ENCODE data around the gene TMEM176A. TPM values are rescaled to one million over a fixed set of nuclear protein-coding genes. Genes with fewer than 3 reads are reported as not detected.
A peak's percentile ranks its signal among the peaks of the same experiment; 100 is the strongest.
"Not testable (repeated sequence)": the region's sequence is repeated elsewhere in the genome, so short reads cannot be mapped to it uniquely, and the experiment has no call there.

Gene TMEM176A
- total RNA-seq, 2 donors from 2014 or later = 0.45 TPM; not detected in 1

DNA sequence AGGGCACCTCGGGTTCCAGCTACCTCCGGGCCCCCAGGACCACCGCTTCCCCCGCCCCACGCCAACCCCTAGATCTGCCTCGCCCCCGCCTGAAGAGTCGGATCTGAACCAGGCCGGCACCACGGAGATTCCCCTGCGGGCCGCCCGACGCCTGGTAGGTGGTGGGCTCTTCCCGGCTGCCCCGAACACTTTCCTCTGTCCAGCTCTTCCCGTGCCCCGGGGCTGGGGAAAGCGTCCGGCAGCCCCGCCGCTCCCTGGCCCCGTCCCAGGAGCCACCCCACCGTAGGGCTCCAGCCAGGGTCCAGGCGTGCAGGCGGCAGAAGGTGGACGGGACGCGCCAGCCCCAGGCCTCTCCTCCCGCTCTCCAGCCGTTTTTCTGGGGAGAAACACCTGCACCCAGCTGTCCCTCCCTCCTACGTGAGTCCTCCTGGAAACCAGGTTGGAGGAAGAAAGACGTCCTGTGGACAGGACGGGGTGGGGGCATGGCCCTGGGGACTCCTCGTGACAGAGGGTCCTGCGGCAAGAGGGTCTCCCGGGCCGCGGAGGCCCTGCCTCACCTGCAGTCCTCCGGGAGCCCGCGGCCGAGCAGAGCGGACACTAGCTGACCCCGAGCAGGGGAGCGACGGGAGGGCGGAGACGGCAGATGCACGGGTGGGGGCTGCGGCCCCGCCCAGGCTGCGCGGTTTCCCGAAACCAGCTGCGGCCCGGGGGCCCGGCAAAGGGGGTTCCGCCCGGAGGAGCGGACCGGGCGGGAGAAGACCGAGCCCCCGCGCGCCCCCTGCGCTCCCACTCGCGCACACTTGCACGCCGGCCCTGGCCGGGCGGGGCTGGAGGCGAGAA, 608 bp upstream of the TMEM176A start, which contains the start of gene TMEM176B:
TSS of gene TMEM176B (minus strand) at position 624 of the 840 bp plus-strand sequence. CDS start 3,795 bp downstream, outside the sequence.
- ATAC-seq (replicated peaks) = peak; percentile 12
- Mint-ChIP-seq H3K4me1 (no peaks in the 10 kb centered on the region), H3K27me3 (peaks cover 35% of the 10 kb centered on the region), H3K36me3 (ENCODE audit: low read depth) (no peaks in the 10 kb centered on the region), H3K27ac (no peak within 1 kb of the TSS), H3K9me3 (peaks cover 6% of the 10 kb centered on the region), H3K4me3 (peak within 1 kb of the TSS; percentile 33)

GRCh38 chr7:150801242-150801945, 825 bp downstream of the TMEM176A start:
- Mint-ChIP-seq H3K9me3 (peaks cover 4% of the 10 kb centered on the region), H3K36me3 (ENCODE audit: low read depth) (no peaks in the 10 kb centered on the region), H3K27me3 (peaks cover 37% of the 10 kb centered on the region), H3K27ac (no peak overlapping the region), H3K4me1 (no peaks in the 10 kb centered on the region), H3K4me3 (peak overlapping the region; percentile 30)
- ATAC-seq (replicated peaks) = no peak

- Mint-ChIP-seq H3K27me3 (peaks cover 34% of the 10 kb centered on the region), H3K4me3 (peak overlapping the region; percentile 30), H3K9me3 (peaks cover 3% of the 10 kb centered on the region), H3K27ac (no peak overlapping the region), H3K36me3 (ENCODE audit: low read depth) (no peaks in the 10 kb centered on the region), H3K4me1 (no peaks in the 10 kb centered on the region)
- ATAC-seq (replicated peaks) = no peak
These were observed 1.6 kb downstream of the TMEM176A start for GRCh38 chr7:150801946-150802771.

- Mint-ChIP-seq H3K9me3 (peaks cover 3% of the 10 kb centered on the region), H3K4me1 (no peaks in the 10 kb centered on the region), H3K27ac (no peak overlapping the region), H3K27me3 (peaks cover 37% of the 10 kb centered on the region), H3K36me3 (ENCODE audit: low read depth) (no peaks in the 10 kb centered on the region), H3K4me3 (no peak overlapping the region)
- ATAC-seq (replicated peaks) = no peak
These were observed 2.7 kb downstream of the TMEM176A start for GRCh38 chr7:150803161-150803860.

- Mint-ChIP-seq H3K27me3 (peaks cover 36% of the 10 kb centered on the region), H3K27ac (no peak overlapping the region), H3K4me1 (no peaks in the 10 kb centered on the region), H3K36me3 (ENCODE audit: low read depth) (no peaks in the 10 kb centered on the region), H3K4me3 (no peak overlapping the region), H3K9me3 (peaks cover 3% of the 10 kb centered on the region)
- no peak for ATAC-seq (replicated peaks)
These were observed 4.2 kb downstream of the TMEM176A start for GRCh38 chr7:150804802-150805201.

GRCh38 chr7:150805864-150806263, 5.3 kb downstream of the TMEM176A start:
- Mint-ChIP-seq H3K27me3 (peaks cover 45% of the 10 kb centered on the region), H3K4me3 (no peak overlapping the region), H3K36me3 (ENCODE audit: low read depth) (no peaks in the 10 kb centered on the region)

GRCh38 chr7:150806454-150806853, 5.9 kb downstream of the TMEM176A start:
- H3K4me1 Mint-ChIP-seq = no peaks in the 10 kb centered on the region
- H3K27ac Mint-ChIP-seq = no peak overlapping the region
- ATAC-seq (replicated peaks) = no peak
- H3K27me3 Mint-ChIP-seq = peaks cover 45% of the 10 kb centered on the region
- H3K4me3 Mint-ChIP-seq = no peak overlapping the region
- H3K9me3 Mint-ChIP-seq = peaks cover 3% of the 10 kb centered on the region
- H3K36me3 Mint-ChIP-seq (ENCODE audit: low read depth) = no peaks in the 10 kb centered on the region

More at GRCh38 chr7:150805864-150806263, 5.3 kb downstream of the TMEM176A start:
- Mint-ChIP-seq H3K9me3 (peaks cover 3% of the 10 kb centered on the region), H3K27ac (no peak overlapping the region), H3K4me1 (no peaks in the 10 kb centered on the region)
- no peak for ATAC-seq (replicated peaks)

DNA sequence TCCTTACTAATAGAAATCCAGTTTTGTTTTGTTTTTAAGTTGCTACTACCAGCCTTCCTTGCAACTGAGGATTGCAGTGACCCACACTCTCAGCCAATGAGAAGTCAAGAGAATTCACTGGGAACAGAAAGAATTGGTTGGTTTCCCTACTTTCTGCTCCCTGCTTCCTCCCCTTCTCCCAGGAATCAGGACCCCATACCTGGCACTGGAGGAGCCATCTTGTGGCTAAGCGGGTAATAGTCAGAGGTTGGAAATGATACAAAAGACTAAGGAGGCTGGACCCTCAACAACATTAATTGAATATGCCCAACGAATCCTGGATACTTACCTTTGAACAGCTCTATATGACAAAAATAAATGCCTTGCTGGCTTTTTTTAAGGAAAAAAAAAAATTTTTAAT, 6.3 kb downstream of the TMEM176A start:
- Mint-ChIP-seq H3K36me3 (ENCODE audit: low read depth) (no peaks in the 10 kb centered on the region), H3K27me3 (peaks cover 42% of the 10 kb centered on the region), H3K9me3 (peaks cover 3% of the 10 kb centered on the region), H3K4me1 (no peaks in the 10 kb centered on the region), H3K4me3 (no peak overlapping the region), H3K27ac (no peak overlapping the region)
- ATAC-seq (replicated peaks) = no peak

DNA sequence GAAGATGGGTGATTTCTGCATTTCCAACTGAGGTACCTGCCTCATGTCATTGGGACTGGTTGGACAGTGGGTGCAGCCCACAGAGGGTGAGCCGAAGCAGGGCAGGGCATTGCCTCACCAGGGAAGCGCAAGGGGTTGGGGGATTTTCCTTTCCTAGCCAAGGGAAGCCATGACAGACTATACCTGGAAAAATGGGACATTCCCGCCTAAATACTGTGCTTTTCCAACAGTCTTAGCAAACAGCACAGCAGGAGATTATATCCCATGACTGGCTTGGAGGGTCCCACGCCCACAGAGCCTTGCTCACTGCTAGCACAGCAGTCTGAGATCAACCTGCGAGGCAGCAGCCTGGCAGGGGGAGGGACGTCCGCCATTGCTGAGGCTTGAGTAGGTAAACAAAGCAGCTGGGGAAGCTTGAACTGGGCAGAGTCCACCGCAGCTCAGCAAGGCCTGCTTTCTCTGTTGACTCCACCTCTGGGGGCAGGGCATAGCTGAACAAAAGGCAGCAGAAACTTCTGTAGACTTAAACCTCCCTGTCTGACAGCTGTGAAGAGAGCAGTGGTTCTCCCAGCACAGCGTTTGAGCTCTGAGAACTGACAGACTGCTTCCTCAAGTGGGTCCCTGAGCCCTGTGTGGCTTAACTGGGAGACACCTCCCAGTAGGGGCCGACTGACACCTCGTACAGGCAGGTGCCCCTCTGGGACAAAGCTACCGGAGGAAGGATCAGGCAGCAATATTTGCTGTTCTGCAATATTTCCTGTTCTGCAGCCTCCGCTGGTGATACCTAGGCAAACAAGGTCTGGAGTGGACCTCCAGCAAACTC, 7.3 kb downstream of the TMEM176A start:
- not testable (repeated sequence) for H3K27ac Mint-ChIP-seq; ATAC-seq (replicated peaks); H3K4me3 Mint-ChIP-seq; H3K36me3 Mint-ChIP-seq (ENCODE audit: low read depth); H3K9me3 Mint-ChIP-seq; H3K4me1 Mint-ChIP-seq
- peaks cover 35% of the 10 kb centered on the region for H3K27me3 Mint-ChIP-seq

DNA sequence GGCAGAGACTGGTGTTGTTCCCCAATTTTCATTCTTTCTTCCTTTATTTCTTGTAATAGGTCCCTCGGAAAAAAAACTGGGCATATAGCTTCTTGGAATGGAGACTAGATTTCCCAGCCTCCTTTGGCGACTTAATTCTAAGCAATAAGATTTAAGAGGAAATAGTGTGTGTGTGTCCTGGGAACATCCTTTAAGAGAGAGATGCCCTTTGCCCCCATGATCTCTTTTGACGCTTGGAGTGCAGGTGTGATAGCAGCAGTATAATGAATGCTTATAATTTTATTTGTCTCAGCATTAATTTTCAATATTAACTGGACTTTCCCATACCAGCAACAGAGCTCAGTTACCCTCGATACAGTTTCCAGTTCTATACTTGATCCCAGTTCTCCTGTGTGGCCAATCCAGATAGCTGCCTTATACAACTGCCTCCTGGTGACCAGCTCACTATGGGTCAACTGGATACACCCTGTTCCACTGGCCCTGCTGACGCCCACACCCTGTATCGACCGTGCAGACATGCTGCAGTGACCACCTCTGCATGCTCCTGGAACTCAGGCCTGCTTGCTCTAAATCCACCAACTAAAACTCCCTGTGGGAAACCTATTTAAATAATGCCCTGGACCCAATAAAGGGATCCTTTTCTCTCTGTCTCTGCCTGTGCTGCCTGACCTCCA, 13.9 kb downstream of the TMEM176A start:
- Mint-ChIP-seq H3K27ac (no peak overlapping the region), H3K36me3 (ENCODE audit: low read depth) (no peaks in the 10 kb centered on the region), H3K27me3 (peaks cover 31% of the 10 kb centered on the region), H3K4me1 (no peaks in the 10 kb centered on the region), H3K4me3 (no peak overlapping the region), H3K9me3 (peaks cover 9% of the 10 kb centered on the region)
- ATAC-seq (replicated peaks) = no peak

GRCh38 chr7:150818971-150819370, 18.4 kb downstream of the TMEM176A start:
- Mint-ChIP-seq H3K4me1 (no peaks in the 10 kb centered on the region), H3K27ac (no peak overlapping the region), H3K9me3 (peaks cover 9% of the 10 kb centered on the region), H3K36me3 (ENCODE audit: low read depth) (no peaks in the 10 kb centered on the region), H3K4me3 (no peak overlapping the region), H3K27me3 (peaks cover 26% of the 10 kb centered on the region)
- peak; percentile 26 for ATAC-seq (replicated peaks)

GRCh38 chr7:150820148-150820547, 19.6 kb downstream of the TMEM176A start:
- peaks cover 23% of the 10 kb centered on the region for H3K27me3 Mint-ChIP-seq
- H3K4me3 Mint-ChIP-seq = no peak overlapping the region
- no peak for ATAC-seq (replicated peaks)
- no peak overlapping the region for H3K27ac Mint-ChIP-seq
- no peaks in the 10 kb centered on the region for H3K36me3 Mint-ChIP-seq (ENCODE audit: low read depth)
- H3K4me1 Mint-ChIP-seq = no peaks in the 10 kb centered on the region
- peaks cover 9% of the 10 kb centered on the region for H3K9me3 Mint-ChIP-seq
